Fibroblast of lung (primary cell): ENCODE results near the gene TUG1. TPM values are rescaled to one million over a fixed set of nuclear protein-coding genes. Genes with fewer than 3 reads are reported as not detected.

Experiments used
- DNase-seq, 2 donors: peaks; one replicate each; pipeline versions ENCODE4 v3.0.0 to v3.0.0-alpha.2; 2010; ENCODE audit warnings: low read depth in 2 of 2
- H2AFZ ChIP-seq: 2 replicates; pipeline ENCODE4 v1.5.1; 2012; ENCODE audit warnings: low read length, control low read depth, inconsistent platforms
- H3K27ac ChIP-seq: 2 replicates; pipeline ENCODE4 v1.5.1; 2011; ENCODE audit warnings: low read length, control low read depth; ENCODE audit not compliant: insufficient read depth
- H3K27me3 ChIP-seq: 2 replicates; pipeline ENCODE4 v1.5.1; 2011; ENCODE audit warnings: mild to moderate bottlenecking, low read length; ENCODE audit not compliant: control insufficient read depth, insufficient read depth
- H3K36me3 ChIP-seq: 2 replicates; pipeline ENCODE4 v1.5.1; 2011; ENCODE audit warnings: low read length; ENCODE audit not compliant: control insufficient read depth, insufficient read depth
- H3K4me1 ChIP-seq: 2 replicates; pipeline ENCODE4 v1.5.1; 2011; ENCODE audit warnings: low read length; ENCODE audit not compliant: control insufficient read depth, insufficient read depth; ENCODE audit errors: extremely low read depth
- H3K4me2 ChIP-seq: 2 replicates; pipeline ENCODE4 v1.5.1; 2011; ENCODE audit warnings: low read length, control low read depth; ENCODE audit not compliant: insufficient read depth; ENCODE audit errors: extremely low read depth
- H3K4me3 ChIP-seq, 4 experiments: fragments of 200-600 bp in 1 of 4; sonication (generic) in 1 of 4; replicated peaks in 1 of 4; 2 replicates each; pipeline ENCODE4 v1.5.1; 2011 to 2016; ENCODE audit warnings: low read length in 4 of 4, low read depth in 3 of 4, mild to moderate bottlenecking in 3 of 4, control low read depth in 2 of 4, inconsistent platforms in 1 of 4, mixed read lengths in 1 of 4; ENCODE audit not compliant: insufficient read depth in 1 of 4; ENCODE audit errors: control extremely low read depth in 1 of 4
- H3K79me2 ChIP-seq: 2 replicates; pipeline ENCODE4 v1.5.1; 2012; ENCODE audit warnings: mild to moderate bottlenecking, low read length, inconsistent platforms; ENCODE audit not compliant: control insufficient read depth, insufficient read depth
- H3K9ac ChIP-seq: 2 replicates; pipeline ENCODE4 v1.5.1; 2011; ENCODE audit warnings: mild to moderate bottlenecking, low read length, control low read depth; ENCODE audit not compliant: insufficient read depth
- H3K9me3 ChIP-seq: 2 replicates; pipeline ENCODE4 v1.5.1; 2012; ENCODE audit warnings: low read depth, low read length; ENCODE audit not compliant: control insufficient read depth, insufficient read depth
- H4K20me1 ChIP-seq: 2 replicates; pipeline ENCODE4 v1.5.1; 2011; ENCODE audit warnings: low read length; ENCODE audit not compliant: control insufficient read depth, insufficient read depth; ENCODE audit errors: extremely low read depth
- CTCF ChIP-seq, 2 donors: IDR thresholded peaks in 1 of 2; conservative IDR thresholded peaks in 1 of 2; 1 replicate in 1 of 2; 2 replicates in 1 of 2; pipeline ENCODE4 v1.5.1; 2011 to 2012; ENCODE audit warnings: low read length in 2 of 2, control low read depth in 1 of 2, inconsistent platforms in 1 of 2, low read depth in 1 of 2, mild to moderate bottlenecking in 1 of 2
- EZH2 ChIP-seq: IDR thresholded peaks from 2 replicates; pipeline ENCODE4 v1.5.1; 2012; ENCODE audit warnings: low read length, control low read depth, mild to moderate bottlenecking; ENCODE audit errors: missing control alignments
- polyA plus RNA-seq, 2 donors: library from polyadenylated mRNA; depleted of rRNA in 1 of 2; stranded (reverse) in 1 of 2; unstranded in 1 of 2; fragments of >200 nt; gene quantifications; 2 replicates each; pipeline ENCODE4 v1.2.1, GENCODE V29; 2011 to 2012; ENCODE audit warnings: missing spikeins in 1 of 2
- total RNA-seq: library from RNA; depleted of rRNA; stranded (reverse); fragments of >200 nt; gene quantifications from 2 replicates; pipeline ENCODE4 v1.2.1, GENCODE V29; 2014

Gene TUG1
- total and polyA plus RNA-seq, 2 donors (not counting 1 experiment from before 2014, with no cell fraction given) = 39.5 to 114 TPM

- Histone ChIP-seq H3K4me2 (peak overlapping the region; percentile 79), H3K79me2 (peaks cover 76% of the 10 kb centered on the region), H3K9ac (no peak overlapping the region), H3K9me3 (no peaks in the 10 kb centered on the region), H2AFZ (no peak overlapping the region), H3K27ac (no peak overlapping the region), H3K36me3 (peaks cover 14% of the 10 kb centered on the region), H4K20me1 (no peaks in the 10 kb centered on the region), H3K27me3 (no peaks in the 10 kb centered on the region), H3K4me3 (peak overlapping the region; percentile 52 to 90 (median 72)), H3K4me1 (peaks cover 4% of the 10 kb centered on the region)
- no peak for DNase-seq
- no peak for TF ChIP-seq EZH2
- no peak for TF ChIP-seq CTCF (conservative IDR thresholded peaks at IDR 0.05 in 1 of 2, IDR thresholded peaks at IDR 0.05 in 1 of 2; ENCODE audit: low read depth in 1 of 2, low read length in 2 of 2)
Measured at GRCh38 chr22:30970356-30970746, 1.3 kb downstream of the TUG1 start.

GRCh38 chr22:30978304-30978962 is 9.4 kb downstream of the TUG1 start:
- DNase-seq = peak in 1 of 2 donors; percentile 51
- Histone ChIP-seq H3K4me2 (no peak overlapping the region), H2AFZ (no peak overlapping the region), H3K79me2 (peaks cover 25% of the 10 kb centered on the region), H3K36me3 (peaks cover 11% of the 10 kb centered on the region), H3K9ac (no peak overlapping the region), H3K4me3 (no peak overlapping the region), H3K27ac (no peak overlapping the region), H3K27me3 (no peaks in the 10 kb centered on the region), H3K4me1 (no peaks in the 10 kb centered on the region), H3K9me3 (no peaks in the 10 kb centered on the region), H4K20me1 (peaks cover 2% of the 10 kb centered on the region)
- TF ChIP-seq CTCF (conservative IDR thresholded peaks at IDR 0.05 in 1 of 2, IDR thresholded peaks at IDR 0.05 in 1 of 2; ENCODE audit: low read depth in 1 of 2, low read length in 2 of 2) = no peak
- no peak for TF ChIP-seq EZH2

- Histone ChIP-seq H3K79me2 (peaks cover 10% of the 10 kb centered on the region), H3K4me3 (no peak overlapping the region), H3K4me1 (no peaks in the 10 kb centered on the region), H3K27ac (no peak overlapping the region), H3K27me3 (no peaks in the 10 kb centered on the region), H3K9me3 (no peaks in the 10 kb centered on the region), H3K36me3 (peaks cover 7% of the 10 kb centered on the region), H3K4me2 (no peak overlapping the region), H2AFZ (no peak overlapping the region), H3K9ac (no peak overlapping the region), H4K20me1 (peaks cover 2% of the 10 kb centered on the region)
- peak in 1 of 2 donors; percentile 17 for DNase-seq
- no peak for TF ChIP-seq EZH2
Measured at GRCh38 chr22:30979932-30980331, 10.9 kb downstream of the TUG1 start.
